Stimulated activated CD4-positive, alpha-beta T cell treated with anti-CD3 and anti-CD28 coated beads, Interleukin-4, amount 100 ng/mL, for 48 hours (primary cell): Measurements from ENCODE around the gene MTMR4.
A peak's percentile ranks its signal among the peaks of the same experiment; 100 is the strongest.
"Not testable (repeated sequence)": the region's sequence is repeated elsewhere in the genome, so short reads cannot be mapped to it uniquely, and the experiment has no call there.

Experiments used
- DNase-seq, 2 donors: peaks; one replicate each; pipeline ENCODE4 v3.0.0-alpha.2; 2020; ENCODE audit warnings: low read depth in 2 of 2

Gene MTMR4

GRCh38 chr17:58525239-58525638, 10.8 kb upstream of the MTMR4 start:
- no peak for DNase-seq

- no peak for DNase-seq
Observed at GRCh38 chr17:58521680-58522079, 7.2 kb upstream of the MTMR4 start.

GRCh38 chr17:58520843-58521430, 6.5 kb upstream of the MTMR4 start:
- no peak for DNase-seq

- DNase-seq: peak; percentile 98 to 100
Observed at GRCh38 chr17:58517928-58518609, 3.6 kb upstream of the MTMR4 start.

GRCh38 chr17:58517378-58517927, 3.0 kb upstream of the MTMR4 start:
- DNase-seq: no peak

GRCh38 chr17:58516644-58517377, 2.4 kb upstream of the MTMR4 start:
- no peak for DNase-seq

GRCh38 chr17:58515286-58515685, 848 bp upstream of the MTMR4 start:
- no peak for DNase-seq

GRCh38 chr17:58514770-58515157, 326 bp upstream of the MTMR4 start:
- DNase-seq: no peak

GRCh38 chr17:58513267-58513964, 1.0 kb downstream of the MTMR4 start:
- no peak for DNase-seq

- DNase-seq: no peak
Observed at GRCh38 chr17:58510075-58510474, 4.4 kb downstream of the MTMR4 start.

GRCh38 chr17:58508341-58509067, 5.9 kb downstream of the MTMR4 start:
- DNase-seq: no peak

GRCh38 chr17:58507123-58507634, 7.3 kb downstream of the MTMR4 start:
- no peak for DNase-seq

- DNase-seq: no peak
Observed at GRCh38 chr17:58506354-58507080, 7.9 kb downstream of the MTMR4 start.

- DNase-seq: no peak
Observed at GRCh38 chr17:58504826-58505351, 9.5 kb downstream of the MTMR4 start.

GRCh38 chr17:58503866-58504265, 10.6 kb downstream of the MTMR4 start:
- no peak for DNase-seq

- not testable (repeated sequence) for DNase-seq
Observed at GRCh38 chr17:58503134-58503533, 11.3 kb downstream of the MTMR4 start.

GRCh38 chr17:58501451-58501850, 13.0 kb downstream of the MTMR4 start:
- no peak for DNase-seq

- no peak for DNase-seq
Observed at GRCh38 chr17:58498177-58498828, 16.1 kb downstream of the MTMR4 start.

GRCh38 chr17:58493506-58493905, 20.9 kb downstream of the MTMR4 start:
- DNase-seq: no peak
